T-helper 1 cell (primary cell): ENCODE results near the gene RAB44.

Experiments used
- DNase-seq, 5 donors: peaks; one replicate each; pipeline ENCODE4 v3.0.0-alpha.2; 2012 to 2020

The RAB44 gene

GRCh38 chr6:36670271-36670670, 27.4 kb upstream of the RAB44 start:
- no peak for DNase-seq

- no peak for DNase-seq
These were observed 25.8 kb upstream of the RAB44 start for GRCh38 chr6:36671687-36672375.

- DNase-seq = no peak
These were observed 23.7 kb upstream of the RAB44 start for GRCh38 chr6:36673882-36674281.

GRCh38 chr6:36674942-36675341, 22.7 kb upstream of the RAB44 start:
- no peak for DNase-seq

- no peak for DNase-seq
These were observed 21.2 kb upstream of the RAB44 start for GRCh38 chr6:36676141-36677058.

GRCh38 chr6:36677059-36677749, 20.4 kb upstream of the RAB44 start:
- no peak for DNase-seq

GRCh38 chr6:36677753-36678487, 19.7 kb upstream of the RAB44 start:
- DNase-seq = no peak

GRCh38 chr6:36678488-36679042, 19.1 kb upstream of the RAB44 start, which contains the start of gene CDKN1A:
TSS of gene CDKN1A (plus strand) at chr6:36678714. CDS start at chr6:36684102, 5,388 bp downstream.
- DNase-seq = peak; percentile 58 to 86 (median 70)

GRCh38 chr6:36679043-36679833, 18.4 kb upstream of the RAB44 start:
- DNase-seq = peak in 4 of 5 donors; percentile 24 to 43 (median 30)

GRCh38 chr6:36682328-36683144, 15.1 kb upstream of the RAB44 start:
- peak; percentile 63 to 88 (median 81) for DNase-seq

- DNase-seq = no peak
These were observed 14.4 kb upstream of the RAB44 start for GRCh38 chr6:36683145-36683655.

GRCh38 chr6:36683656-36684446, 13.8 kb upstream of the RAB44 start:
- no peak for DNase-seq

- no peak for DNase-seq
These were observed 13.2 kb upstream of the RAB44 start for GRCh38 chr6:36684447-36684812.

- no peak for DNase-seq
These were observed 12.3 kb upstream of the RAB44 start for GRCh38 chr6:36685166-36685924.

GRCh38 chr6:36685926-36686667, 11.5 kb upstream of the RAB44 start:
- DNase-seq = no peak

GRCh38 chr6:36686668-36687513, 10.7 kb upstream of the RAB44 start:
- no peak for DNase-seq
